GM18508 (cell line): ENCODE measurements around the gene TMEM192.
"Not testable (repeated sequence)": the region's sequence is repeated elsewhere in the genome, so short reads cannot be mapped to it uniquely, and the experiment has no call there.

Experiments
- ATAC-seq: cut with Tn5 transposase; IDR thresholded peaks from one replicate; pipeline ENCODE4 v1.9.1; 2021; ENCODE audit warnings: moderate number of reproducible peaks; ENCODE audit not compliant: insufficient read depth, unreplicated experiment

TMEM192 gene

DNA sequence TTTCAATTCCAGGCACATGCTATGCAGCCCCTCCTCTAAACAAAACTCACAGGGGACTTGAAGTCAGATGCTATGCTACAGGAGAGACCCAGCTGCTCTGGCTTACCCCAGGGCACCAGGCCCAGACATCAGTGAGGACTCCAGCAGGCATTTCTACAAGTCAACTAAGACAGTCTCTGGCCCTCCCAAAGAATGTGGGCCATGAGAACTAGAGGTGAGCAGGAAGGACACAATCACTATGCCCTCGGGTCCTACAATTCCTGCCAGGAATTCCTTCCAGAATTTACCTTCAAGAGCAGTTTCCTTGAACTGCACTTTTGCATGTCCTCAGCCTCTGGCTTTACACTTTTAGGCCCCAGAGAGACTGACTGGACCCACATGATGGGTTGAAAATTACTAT lies 17.4 kb downstream of the TMEM192 start:
- no peak for ATAC-seq

GRCh38 chr4:165094873-165095272 lies 17.8 kb downstream of the TMEM192 start:
- no peak for ATAC-seq

GRCh38 chr4:165092187-165092586 lies 20.5 kb downstream of the TMEM192 start:
- not testable (repeated sequence) for ATAC-seq

GRCh38 chr4:165088366-165088765 lies 24.3 kb downstream of the TMEM192 start:
- ATAC-seq = no peak

GRCh38 chr4:165085946-165086345 lies 26.7 kb downstream of the TMEM192 start:
- no peak for ATAC-seq

GRCh38 chr4:165084787-165085186 lies 27.9 kb downstream of the TMEM192 start:
- ATAC-seq = not testable (repeated sequence)

GRCh38 chr4:165079476-165079875 lies 33.2 kb downstream of the TMEM192 start:
- ATAC-seq = no peak

- no peak for ATAC-seq
Measured at GRCh38 chr4:165077034-165077578, 35.6 kb downstream of the TMEM192 start.

GRCh38 chr4:165073346-165073745 lies 39.3 kb downstream of the TMEM192 start:
- not testable (repeated sequence) for ATAC-seq

DNA sequence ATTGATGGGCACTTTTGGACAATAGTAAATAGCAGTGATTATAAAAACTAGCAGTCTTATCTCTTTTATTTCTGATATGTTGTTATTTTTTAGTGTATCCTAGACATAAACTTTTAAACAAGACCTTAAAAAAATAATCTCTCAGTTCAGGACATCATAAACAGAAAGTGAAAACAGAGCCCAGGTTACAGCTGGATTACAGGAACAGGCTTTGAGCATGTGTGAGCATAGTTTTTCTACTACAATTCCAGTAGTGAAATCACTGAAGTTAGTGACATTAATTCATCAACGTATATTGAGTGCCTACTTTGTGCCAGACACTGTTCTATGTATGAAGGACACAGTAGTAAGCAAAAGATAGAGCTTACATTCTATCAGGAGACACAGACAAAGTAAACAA lies 42.1 kb downstream of the TMEM192 start:
- ATAC-seq = no peak

DNA sequence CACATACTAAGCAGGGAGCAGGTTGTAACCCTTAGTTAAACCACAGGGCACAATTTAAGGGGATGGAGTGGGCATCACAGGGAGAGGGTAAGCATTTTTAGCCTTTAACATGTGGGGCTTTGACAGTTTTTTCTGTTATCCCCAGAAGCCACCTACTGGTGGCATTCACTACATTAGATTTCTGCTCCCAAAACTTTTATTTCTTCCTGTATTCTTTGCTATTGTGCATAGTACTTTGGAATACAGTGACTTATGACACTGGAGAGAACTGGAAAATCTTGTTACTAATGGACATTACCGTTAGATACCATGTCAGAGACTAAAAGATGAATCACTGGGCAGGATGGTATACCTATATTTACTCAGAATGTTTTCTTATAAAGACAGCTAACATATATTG lies 51.7 kb downstream of the TMEM192 start:
- ATAC-seq = no peak

DNA sequence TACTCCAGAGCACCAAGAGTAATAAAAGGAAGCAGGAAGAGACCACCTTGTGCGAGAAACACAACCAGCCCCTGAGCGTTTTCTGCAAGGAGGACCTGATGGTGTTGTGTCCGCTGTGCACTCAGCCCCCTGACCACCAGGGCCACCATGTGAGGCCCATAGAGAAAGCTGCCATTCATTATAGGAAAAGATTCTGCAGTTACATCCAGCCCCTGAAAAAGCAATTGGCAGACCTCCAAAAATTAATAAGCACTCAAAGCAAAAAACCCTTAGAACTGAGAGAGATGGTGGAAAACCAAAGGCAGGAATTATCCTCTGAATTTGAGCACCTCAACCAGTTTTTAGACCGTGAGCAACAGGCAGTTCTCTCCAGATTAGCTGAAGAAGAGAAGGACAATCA lies 53.3 kb downstream of the TMEM192 start:
- ATAC-seq = no peak

DNA sequence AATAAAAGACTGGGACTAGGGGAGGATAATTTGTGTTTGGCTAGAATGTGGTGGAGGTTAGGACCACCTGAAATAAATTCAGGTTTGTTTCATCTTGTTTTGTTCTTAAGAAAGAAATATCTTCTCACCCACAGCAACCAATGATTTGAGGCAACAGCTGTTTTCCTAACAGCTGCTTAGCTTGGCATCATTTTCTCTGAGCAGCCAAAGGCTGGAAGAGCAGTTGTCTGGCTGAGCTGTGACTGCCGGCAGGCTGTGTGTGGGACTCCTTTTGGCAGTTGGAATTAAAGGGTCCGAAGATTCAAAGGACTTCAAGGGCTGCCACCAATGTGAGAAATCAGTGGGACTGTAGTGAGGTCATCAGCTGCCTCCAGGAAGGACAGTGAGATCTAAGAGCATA lies 54.0 kb downstream of the TMEM192 start:
- ATAC-seq = no peak

- ATAC-seq = no peak
Measured at GRCh38 chr4:165055601-165056000, 57.1 kb downstream of the TMEM192 start.

DNA sequence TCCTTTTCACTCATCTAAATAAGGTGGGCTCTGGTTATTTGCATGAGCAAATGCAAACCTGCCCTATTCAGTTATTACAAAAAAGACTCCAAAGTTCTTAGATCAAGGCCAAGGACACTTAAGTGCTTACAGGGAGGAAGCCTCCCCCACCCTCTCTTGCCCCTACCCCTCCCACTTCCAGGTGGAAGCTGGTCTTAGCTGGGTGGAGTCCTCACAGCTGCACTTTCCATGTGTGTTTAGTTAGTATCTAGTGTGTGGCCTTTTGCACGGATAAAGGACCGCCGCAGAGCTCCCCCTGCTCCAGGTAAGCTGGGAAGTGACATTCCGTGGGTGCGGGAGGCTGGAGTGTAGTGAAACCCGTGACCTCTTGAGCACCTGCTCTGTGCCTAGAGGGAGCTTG lies 59.0 kb downstream of the TMEM192 start, which contains the start of gene TRIM75:
TRIM75 (plus strand) TSS at position 222 of the 400 bp plus-strand sequence. CDS start 5,282 bp downstream, outside the sequence.
- ATAC-seq = no peak

GRCh38 chr4:165052627-165053026 lies 60.0 kb downstream of the TMEM192 start:
- ATAC-seq = no peak

DNA sequence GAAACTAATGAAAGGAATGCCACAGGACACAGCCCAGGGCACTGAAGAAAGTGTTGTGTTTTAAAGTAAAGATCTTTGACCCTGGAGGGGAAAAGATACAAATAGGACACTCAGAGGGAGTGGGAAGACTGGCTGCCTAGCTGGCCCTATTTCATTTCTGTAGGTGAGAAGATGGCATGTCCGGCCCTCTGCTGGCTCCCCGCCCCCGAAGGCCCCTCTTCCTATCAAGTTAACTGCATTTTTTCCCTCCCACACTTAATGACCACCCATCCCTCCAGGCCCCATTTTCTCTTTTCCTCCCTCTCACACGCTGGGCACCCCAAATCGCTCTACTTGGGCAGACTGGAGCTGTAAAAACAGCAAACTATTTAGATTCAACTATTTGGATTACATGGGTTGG lies 64.5 kb downstream of the TMEM192 start:
- ATAC-seq = no peak

DNA sequence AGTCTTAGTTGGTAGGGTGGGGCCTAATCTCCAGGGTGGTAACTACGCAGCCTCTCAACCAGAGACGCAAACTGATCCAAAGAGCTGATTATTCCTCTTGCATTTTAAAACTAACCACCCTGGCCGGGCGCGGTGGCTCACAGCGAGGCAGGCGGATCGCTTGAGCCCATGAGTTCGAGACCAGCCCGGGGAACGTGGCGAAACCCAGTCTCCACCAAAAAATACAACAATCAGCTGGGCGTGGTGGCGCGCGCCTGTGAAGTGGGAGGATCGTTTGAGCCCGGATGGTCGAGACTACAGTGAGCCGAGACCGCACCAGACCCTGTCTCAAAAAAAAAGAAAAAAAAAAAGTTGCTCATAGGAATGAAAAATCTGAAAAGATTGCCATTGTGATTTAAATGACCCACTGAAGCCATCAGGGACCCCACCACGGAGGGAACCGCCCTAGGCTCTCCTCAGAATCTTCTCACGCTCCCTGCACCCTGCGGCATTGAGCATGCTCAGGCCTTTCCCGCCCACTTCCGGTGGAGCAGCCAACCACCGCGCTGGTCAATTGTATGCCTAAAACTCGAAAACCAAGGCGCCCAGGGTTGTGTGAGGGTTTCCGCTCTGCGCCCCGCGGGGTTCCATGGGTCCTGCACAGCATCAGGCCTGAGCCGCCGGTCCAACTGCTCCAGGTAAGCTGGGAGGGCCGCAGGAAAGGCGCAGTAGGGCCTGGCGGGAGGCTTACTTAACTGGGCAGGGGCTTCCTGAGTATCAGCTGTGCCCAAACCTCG lies 81.0 kb downstream of the TMEM192 start, which contains the start of gene TRIM60:
TRIM60 (plus strand) TSS at position 564 of the 776 bp plus-strand sequence. CDS start 8,074 bp downstream, outside the sequence.
- no peak for ATAC-seq

GRCh38 chr4:165027762-165028402 lies 84.8 kb downstream of the TMEM192 start:
- ATAC-seq = no peak

DNA sequence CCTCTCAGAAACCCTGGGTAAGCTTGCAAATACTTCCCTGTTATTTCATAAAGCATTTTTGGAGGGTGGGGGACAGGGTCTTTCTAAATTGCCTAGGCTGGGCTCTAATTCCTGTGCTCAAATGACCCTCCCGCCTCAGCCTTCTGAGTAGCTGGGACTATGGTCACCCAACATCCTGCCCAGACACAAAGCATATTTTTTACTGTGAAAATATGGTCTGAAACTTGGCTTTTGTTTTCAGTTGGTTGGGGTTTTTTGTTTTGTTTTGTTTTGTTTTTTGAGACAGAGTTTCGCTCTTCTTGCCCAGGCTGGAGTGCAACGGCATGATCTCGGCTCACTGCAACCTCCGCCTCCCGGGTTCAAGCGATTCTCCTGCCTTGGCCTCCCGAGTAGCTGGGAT lies 86.9 kb downstream of the TMEM192 start:
- ATAC-seq = not testable (repeated sequence)
